Endothelial cell (in vitro differentiated cells): ENCODE results near the gene ACSF3. TPM values are rescaled to one million over a fixed set of nuclear protein-coding genes. Genes with fewer than 3 reads are reported as not detected.

ENCODE experiments used
- DNase-seq: peaks from one replicate; pipeline ENCODE4 v3.0.0; 2021; ENCODE audit warnings: low spot score
- H3K27ac Mint-ChIP-seq: one replicate; pipeline ENCODE4 v1.8.0; 2021; ENCODE audit warnings: mixed read lengths, inconsistent platforms; ENCODE audit not compliant: unreplicated experiment
- H3K27me3 Mint-ChIP-seq: one replicate; pipeline ENCODE4 v1.8.0; 2021; ENCODE audit warnings: mild to moderate bottlenecking, moderate library complexity, mixed read lengths, inconsistent platforms; ENCODE audit not compliant: unreplicated experiment
- H3K36me3 Mint-ChIP-seq: one replicate; pipeline ENCODE4 v1.8.0; 2021; ENCODE audit warnings: mild to moderate bottlenecking, low read depth, mixed read lengths, inconsistent platforms; ENCODE audit not compliant: unreplicated experiment
- H3K4me1 Mint-ChIP-seq: one replicate; pipeline ENCODE4 v1.8.0; 2021; ENCODE audit warnings: mild to moderate bottlenecking, mixed read lengths, inconsistent platforms; ENCODE audit not compliant: unreplicated experiment
- H3K4me3 Mint-ChIP-seq: one replicate; pipeline ENCODE4 v1.8.0; 2021; ENCODE audit warnings: mild to moderate bottlenecking, mixed read lengths, inconsistent platforms; ENCODE audit not compliant: unreplicated experiment
- H3K9me3 Mint-ChIP-seq: one replicate; pipeline ENCODE4 v1.8.0; 2021; ENCODE audit warnings: mixed read lengths, inconsistent platforms; ENCODE audit not compliant: unreplicated experiment
- total RNA-seq: library from RNA; stranded (reverse); fragmentation: NEBNext Ultra II Directional; extraction: Animal tissue kit (Norgen Biotek cat#: 25700); gene quantifications from one replicate; pipeline ENCODE4 v1.2.1, GENCODE V29; 2021; ENCODE audit not compliant: unreplicated experiment
- TF ChIP-seq, protein P1 (sequence below): fragments of 200-600 bp; sonication (generic); IDR thresholded peaks from one replicate; pipeline ENCODE4 v1.5.0; 2021; ENCODE audit warnings: antibody characterized with exemption; ENCODE audit not compliant: unreplicated experiment

Gene ACSF3
- total RNA-seq, 1 donor from 2014 or later: 28.2 TPM

DNA sequence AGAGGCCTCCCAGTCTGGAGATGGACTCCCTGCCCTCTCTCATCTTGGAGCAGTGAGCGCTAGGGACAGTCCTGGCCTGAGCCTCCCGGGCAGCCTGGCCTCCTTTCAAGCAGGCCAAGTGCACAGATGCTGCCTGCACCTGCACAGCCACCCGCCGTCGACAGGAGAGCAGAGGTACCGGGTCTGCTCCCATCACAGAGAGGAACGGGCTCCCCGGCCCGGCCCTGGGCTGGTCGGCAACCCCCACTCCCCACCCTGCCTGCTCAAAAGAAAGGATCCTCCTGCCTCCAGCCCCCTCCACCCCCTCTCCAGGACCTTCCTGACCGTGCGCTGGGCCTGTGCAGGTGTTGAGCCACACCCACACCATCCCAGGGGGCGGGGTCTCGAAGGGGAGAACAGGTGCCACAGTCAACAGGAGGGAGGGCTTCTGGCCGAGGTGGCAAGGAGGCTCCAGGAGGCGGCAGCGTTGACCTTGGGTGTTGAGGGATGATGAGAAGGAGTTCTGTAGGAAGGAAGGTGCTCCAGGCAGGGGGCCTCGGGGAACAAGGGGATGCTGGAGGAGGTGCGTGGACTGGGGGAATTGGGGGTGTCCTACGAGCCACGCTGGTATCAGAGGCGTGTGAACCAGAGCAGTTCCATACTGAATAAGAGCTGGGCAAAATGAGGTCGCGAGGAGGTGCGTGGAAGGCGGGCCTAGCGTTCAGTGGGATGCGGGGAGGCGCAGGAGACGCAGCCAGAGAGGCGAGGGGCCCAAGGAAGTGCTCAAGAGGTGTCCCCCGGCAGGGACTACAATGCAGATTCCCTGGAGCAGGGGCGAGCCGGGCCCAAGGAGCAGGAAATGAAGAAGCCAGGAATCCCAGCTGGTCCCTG is 76.9 kb downstream of the ACSF3 start:
- H3K27me3 Mint-ChIP-seq: peaks cover 11% of the 10 kb centered on the region
- DNase-seq: no peak
- no peaks in the 10 kb centered on the region for H3K9me3 Mint-ChIP-seq
- TF ChIP-seq, protein P1, sequence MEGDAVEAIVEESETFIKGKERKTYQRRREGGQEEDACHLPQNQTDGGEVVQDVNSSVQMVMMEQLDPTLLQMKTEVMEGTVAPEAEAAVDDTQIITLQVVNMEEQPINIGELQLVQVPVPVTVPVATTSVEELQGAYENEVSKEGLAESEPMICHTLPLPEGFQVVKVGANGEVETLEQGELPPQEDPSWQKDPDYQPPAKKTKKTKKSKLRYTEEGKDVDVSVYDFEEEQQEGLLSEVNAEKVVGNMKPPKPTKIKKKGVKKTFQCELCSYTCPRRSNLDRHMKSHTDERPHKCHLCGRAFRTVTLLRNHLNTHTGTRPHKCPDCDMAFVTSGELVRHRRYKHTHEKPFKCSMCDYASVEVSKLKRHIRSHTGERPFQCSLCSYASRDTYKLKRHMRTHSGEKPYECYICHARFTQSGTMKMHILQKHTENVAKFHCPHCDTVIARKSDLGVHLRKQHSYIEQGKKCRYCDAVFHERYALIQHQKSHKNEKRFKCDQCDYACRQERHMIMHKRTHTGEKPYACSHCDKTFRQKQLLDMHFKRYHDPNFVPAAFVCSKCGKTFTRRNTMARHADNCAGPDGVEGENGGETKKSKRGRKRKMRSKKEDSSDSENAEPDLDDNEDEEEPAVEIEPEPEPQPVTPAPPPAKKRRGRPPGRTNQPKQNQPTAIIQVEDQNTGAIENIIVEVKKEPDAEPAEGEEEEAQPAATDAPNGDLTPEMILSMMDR: no peak
- H3K4me3 Mint-ChIP-seq: peak overlapping the region; percentile 34
- no peaks in the 10 kb centered on the region for H3K36me3 Mint-ChIP-seq
- peak overlapping the region; percentile 57 for H3K27ac Mint-ChIP-seq
- H3K4me1 Mint-ChIP-seq: peaks cover 3% of the 10 kb centered on the region

DNA sequence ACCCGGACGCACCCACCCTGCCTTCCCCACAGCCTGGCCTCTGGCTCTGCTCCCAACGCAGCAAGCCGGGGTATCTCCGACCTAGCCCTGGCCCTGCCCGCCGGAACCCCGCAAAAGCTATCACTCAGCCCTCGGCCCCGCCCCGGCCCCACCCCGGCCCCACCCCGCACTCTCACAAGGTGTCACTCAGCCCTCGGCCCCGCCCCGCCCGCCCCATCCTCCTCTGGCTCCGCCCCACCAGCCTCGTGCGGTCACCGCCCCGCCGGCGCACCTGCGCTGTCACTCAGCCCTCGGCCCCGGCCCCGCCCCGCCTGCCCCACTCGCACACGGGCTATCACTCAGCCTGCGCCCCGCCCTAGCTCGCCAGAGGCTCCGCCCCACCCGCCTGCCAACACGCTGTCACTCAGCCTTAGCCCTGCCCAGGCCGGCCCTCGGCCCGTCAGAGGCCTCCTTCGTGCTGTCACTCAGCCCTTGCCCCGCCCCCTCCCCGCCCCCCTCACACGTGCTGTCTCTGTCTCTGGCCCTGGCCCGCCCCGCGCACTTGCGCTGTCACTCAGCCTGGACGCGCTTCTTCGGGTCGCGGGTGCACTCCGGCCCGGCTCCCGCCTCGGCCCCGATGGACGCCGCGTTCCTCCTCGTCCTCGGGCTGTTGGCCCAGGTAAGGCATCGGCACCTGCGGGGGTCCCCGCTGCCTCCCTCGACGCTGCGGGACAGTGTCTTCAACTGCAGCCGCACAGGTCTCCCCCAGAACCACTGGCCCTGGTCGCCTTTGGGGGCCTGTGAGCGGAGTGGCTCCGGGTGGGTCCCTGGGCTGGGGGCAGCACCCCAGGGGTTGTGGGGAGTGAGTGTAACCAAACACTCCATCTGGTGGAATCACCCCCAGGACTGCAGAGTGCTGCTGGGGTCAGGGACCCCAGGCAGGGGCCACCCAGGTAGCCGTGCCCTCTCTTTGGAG is 77.8 kb downstream of the ACSF3 start, which contains the start of gene CDH15:
CDH15 (plus strand) TSS at position 533 of the 955 bp plus-strand sequence; CDS start at position 617, 84 bp downstream.
- Mint-ChIP-seq H3K36me3 (no peaks in the 10 kb centered on the region), H3K27me3 (peaks cover 11% of the 10 kb centered on the region), H3K9me3 (no peaks in the 10 kb centered on the region), H3K4me1 (peaks cover 3% of the 10 kb centered on the region), H3K4me3 (peak within 1 kb of the TSS; percentile 34), H3K27ac (peak within 1 kb of the TSS; percentile 57)
- DNase-seq: peak; percentile 89
- TF ChIP-seq, protein P1: no peak

DNA sequence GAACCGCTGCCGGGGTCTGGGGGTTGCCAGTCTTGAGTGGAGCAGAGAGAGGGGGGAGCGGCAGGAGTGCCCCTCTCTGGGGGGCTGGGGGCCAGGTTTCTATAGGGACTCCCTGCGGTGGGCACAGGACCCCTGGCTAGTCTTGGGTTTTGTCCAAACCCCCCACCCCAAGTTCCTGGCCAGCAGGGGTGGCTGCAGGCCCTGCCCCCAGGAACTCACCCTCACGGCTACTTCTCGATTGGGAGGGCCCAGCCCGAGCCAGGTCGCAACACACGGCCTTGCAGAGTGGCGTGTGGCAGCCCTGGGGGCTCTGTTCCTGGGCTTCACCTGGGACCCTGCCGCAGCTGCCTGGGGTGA is 78.5 kb downstream of the ACSF3 start:
- H3K27me3 Mint-ChIP-seq: peaks cover 10% of the 10 kb centered on the region
- no peak for DNase-seq
- no peaks in the 10 kb centered on the region for H3K9me3 Mint-ChIP-seq
- TF ChIP-seq, protein P1: no peak
- H3K36me3 Mint-ChIP-seq: no peaks in the 10 kb centered on the region
- H3K4me3 Mint-ChIP-seq: no peak overlapping the region
- no peak overlapping the region for H3K27ac Mint-ChIP-seq
- peaks cover 3% of the 10 kb centered on the region for H3K4me1 Mint-ChIP-seq

DNA sequence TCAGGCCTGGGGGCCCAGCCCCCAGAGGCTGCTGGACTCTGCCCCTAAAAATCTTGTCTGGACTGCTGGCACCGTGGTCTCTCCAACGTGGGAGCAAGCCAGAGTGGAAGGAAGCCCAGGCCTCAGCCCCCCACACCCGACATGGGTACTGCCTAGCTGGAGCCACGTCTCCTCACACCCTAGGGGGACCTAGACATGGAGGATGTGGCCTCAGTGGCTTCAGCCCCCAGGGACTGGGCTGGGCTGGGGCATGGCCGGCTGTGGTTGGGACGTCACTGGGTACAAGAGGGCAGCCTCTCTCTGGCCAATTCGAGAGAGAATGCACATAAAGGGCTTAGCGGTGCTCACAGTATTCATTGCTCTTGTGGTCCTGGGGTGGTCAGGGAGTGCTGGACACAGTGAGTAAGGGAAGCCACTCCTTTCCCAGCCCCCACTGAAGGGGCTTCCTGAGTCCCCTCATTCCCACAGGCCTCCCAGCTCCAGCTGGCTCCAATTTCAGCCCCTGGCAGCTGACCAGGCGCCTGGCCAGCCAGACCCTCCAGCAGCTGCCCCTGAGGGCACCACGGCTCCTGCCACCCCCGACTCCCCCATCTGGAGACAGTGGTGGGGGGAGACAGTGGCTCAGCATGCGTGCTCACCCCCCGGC is 79.0 kb downstream of the ACSF3 start:
- TF ChIP-seq, protein P1: no peak
- no peaks in the 10 kb centered on the region for H3K36me3 Mint-ChIP-seq
- H3K27ac Mint-ChIP-seq: no peak overlapping the region
- no peaks in the 10 kb centered on the region for H3K9me3 Mint-ChIP-seq
- H3K4me3 Mint-ChIP-seq: no peak overlapping the region
- H3K4me1 Mint-ChIP-seq: peaks cover 3% of the 10 kb centered on the region
- DNase-seq: no peak
- H3K27me3 Mint-ChIP-seq: peaks cover 10% of the 10 kb centered on the region
